HL-60 (cell line): ENCODE results near the gene SUPT6H.
A peak's percentile ranks its signal among the peaks of the same experiment; 100 is the strongest.

ENCODE experiments used
- DNase-seq, 2 experiments: peaks; one replicate each; pipeline ENCODE4 v3.0.0-alpha.2; 2010 to 2020; ENCODE audit warnings: low read depth in 1 of 2, low spot score in 1 of 2
- H3K27ac ChIP-seq: fragments of 250-450 bp; sonication (Bioruptor Pico); replicated peaks from 2 replicates; pipeline ENCODE4 v1.5.1; 2020; ENCODE audit warnings: mild to moderate bottlenecking, moderate library complexity
- H3K27me3 ChIP-seq: fragments of 250-450 bp; sonication (Bioruptor Pico); 2 replicates; pipeline ENCODE4 v1.5.1; 2021; ENCODE audit warnings: mild to moderate bottlenecking, moderate library complexity; ENCODE audit not compliant: insufficient read depth, poor library complexity, severe bottlenecking
- H3K4me3 ChIP-seq: replicated peaks from 2 replicates; pipeline ENCODE4 v1.5.1; 2011; ENCODE audit warnings: mild to moderate bottlenecking, control low read depth, low read length; ENCODE audit not compliant: insufficient read depth
- CTCF ChIP-seq: IDR thresholded peaks from one replicate; pipeline ENCODE4 v1.5.1; 2011; ENCODE audit warnings: low read length, control low read depth, inconsistent platforms; ENCODE audit not compliant: insufficient read depth
- GABPA ChIP-seq: IDR thresholded peaks from 2 replicates; pipeline ENCODE4 v1.6.1; 2012; ENCODE audit warnings: low read depth
- POLR2AphosphoS5 ChIP-seq: IDR thresholded peaks from 2 replicates; pipeline ENCODE4 v1.6.1; 2012; ENCODE audit warnings: low read depth
- REST ChIP-seq: IDR thresholded peaks from 2 replicates; pipeline ENCODE4 v1.6.1; 2012; ENCODE audit warnings: low read depth; ENCODE audit not compliant: insufficient replicate concordance
- SPI1 ChIP-seq: IDR thresholded peaks from 2 replicates; pipeline ENCODE4 v1.6.1; 2012; ENCODE audit warnings: low read depth, mild to moderate bottlenecking, borderline replicate concordance

The SUPT6H gene

GRCh38 chr17:28744972-28745785 is 83.2 kb downstream of the SUPT6H start:
- TF ChIP-seq GABPA (no peak), POLR2AphosphoS5 (no peak)
- no peak for DNase-seq
- Histone ChIP-seq H3K4me3 (peak overlapping the region; percentile 46), H3K27me3 (no peaks in the 10 kb centered on the region), H3K27ac (no peak overlapping the region)

- Histone ChIP-seq H3K27me3 (no peaks in the 10 kb centered on the region), H3K4me3 (no peak overlapping the region), H3K27ac (no peak overlapping the region)
- DNase-seq = no peak
- TF ChIP-seq REST = no peak
- TF ChIP-seq POLR2AphosphoS5 = no peak
- TF ChIP-seq SPI1 = no peak
Observed at GRCh38 chr17:28745786-28746411, 83.9 kb downstream of the SUPT6H start.

GRCh38 chr17:28746611-28747050 is 84.6 kb downstream of the SUPT6H start:
- Histone ChIP-seq H3K27ac (no peak overlapping the region), H3K27me3 (no peaks in the 10 kb centered on the region), H3K4me3 (no peak overlapping the region)
- TF ChIP-seq GABPA = no peak
- no peak for DNase-seq

- DNase-seq = no peak
- no peak for TF ChIP-seq GABPA
- TF ChIP-seq REST = no peak
- TF ChIP-seq SPI1 = no peak
- TF ChIP-seq CTCF = no peak
- TF ChIP-seq POLR2AphosphoS5 = no peak
- H3K27ac ChIP-seq = no peak overlapping the region
- H3K4me3 ChIP-seq = no peak overlapping the region
- H3K27me3 ChIP-seq = no peaks in the 10 kb centered on the region
Observed at GRCh38 chr17:28747051-28747691, 85.2 kb downstream of the SUPT6H start.
